ENCODE results near the gene PRR5. TPM values are rescaled to one million over a fixed set of nuclear protein-coding genes. Genes with fewer than 3 reads are reported as not detected.

PRR5 gene
- total RNA-seq, 1 experiment from 2014 or later = 11.8 TPM

- no peak overlapping the region for H2AFZ ChIP-seq (ENCODE audit: low read length)
- H2BK15ac ChIP-seq (ENCODE audit: low read depth, low read length) = no peak overlapping the region; the same call in 1 of the 2 replicates
- no peak overlapping the region for H3K9ac ChIP-seq (ENCODE audit: extremely low read depth, insufficient read length, low read length)
- H2BK12ac ChIP-seq (ENCODE audit: insufficient read length, low read depth, low read length) = no peak overlapping the region
- H4K91ac ChIP-seq (ENCODE audit: insufficient read length, low read depth, low read length) = no peak overlapping the region
- no peak overlapping the region for H3T11ph ChIP-seq (ENCODE audit: low read length)
- WGBS (ENCODE audit: extremely low coverage, insufficient read length, low lambda C conversion rate) = no CpG with 5 or more reads among the region's 5 CpGs
- Mint-ChIP-seq H3K4me1 (peaks cover 1 to 9% of the 10 kb centered on the region in 2 experiments; a peak in 3 of 4 replicates), H3K9me3 (no peaks in the 10 kb centered on the region), H3K27ac (no peak overlapping the region), H3K36me3 (ENCODE audit: insufficient read depth in 1 of 3, low read depth in 3 of 3) (no peaks in the 10 kb centered on the region), H3K4me3 (no peak overlapping the region), H3K27me3 (ENCODE audit: low read depth) (peaks cover 60% of the 10 kb centered on the region)
- H3K27ac ChIP-seq (ENCODE audit: insufficient read length, low read depth, low read length) = no peak overlapping the region
- no peak overlapping the region for H3K18ac ChIP-seq (ENCODE audit: insufficient read length, low read depth, low read length)
- DNase-seq = no peak
- no peak overlapping the region for H3K4me2 ChIP-seq (ENCODE audit: insufficient read depth, insufficient read length, low read length)
- no peaks in the 10 kb centered on the region for H3K9me3 ChIP-seq (ENCODE audit: control insufficient read depth, low read depth, low read length)
- no peak overlapping the region for H3K56ac ChIP-seq (ENCODE audit: insufficient read length, low read depth, low read length)
- no peaks in the 10 kb centered on the region for H3K79me2 ChIP-seq (ENCODE audit: insufficient read depth, low read length)
- no peak overlapping the region for H3K4ac ChIP-seq (ENCODE audit: low read depth, low read length)
- H3K23me2 ChIP-seq (ENCODE audit: insufficient read length, low read depth, low read length, poor library complexity, severe bottlenecking) = peaks cover 4% of the 10 kb centered on the region
- no peak overlapping the region for H2AK5ac ChIP-seq (ENCODE audit: insufficient read length, low read length)
- no peak overlapping the region for H4K8ac ChIP-seq (replicated peaks; ENCODE audit: insufficient read length, low read depth, low read length)
- no peak overlapping the region for H3K23ac ChIP-seq (ENCODE audit: insufficient read length, low read depth, low read length)
- no peak overlapping the region for H3K14ac ChIP-seq (ENCODE audit: insufficient read depth, low read length)
- H2BK120ac ChIP-seq (ENCODE audit: low read depth, low read length, poor library complexity, severe bottlenecking) = no peak overlapping the region
- H3K79me1 ChIP-seq (ENCODE audit: insufficient read depth, low read depth, low read length, poor library complexity, severe bottlenecking) = no peaks in the 10 kb centered on the region
- H4K5ac ChIP-seq (ENCODE audit: insufficient read length, low read depth, low read length) = no peak overlapping the region
- no peak overlapping the region for H2BK20ac ChIP-seq (ENCODE audit: low read depth, low read length, poor library complexity, severe bottlenecking)
- no peak overlapping the region for H2BK5ac ChIP-seq (ENCODE audit: insufficient read length, low read length)
- no peaks in the 10 kb centered on the region for H3K4me1 ChIP-seq (ENCODE audit: insufficient read depth, low read length)
- H4K20me1 ChIP-seq (ENCODE audit: control insufficient read depth, insufficient read depth, insufficient read length) = no peaks in the 10 kb centered on the region
- TF ChIP-seq CTCF (conservative IDR thresholded peaks at IDR 0.05) = no peak
- H3K27me3 ChIP-seq (ENCODE audit: insufficient read depth, low read length) = peaks cover 5% of the 10 kb centered on the region
These were observed 30.3 kb upstream of the PRR5 start for GRCh38 chr22:44671742-44672141.
